Measurements from ENCODE around the gene SPAM1. TPM values are rescaled to one million over a fixed set of nuclear protein-coding genes. Genes with fewer than 3 reads are reported as not detected.

SPAM1 gene
- total RNA-seq, 4 donors from 2014 or later: not detected

DNA sequence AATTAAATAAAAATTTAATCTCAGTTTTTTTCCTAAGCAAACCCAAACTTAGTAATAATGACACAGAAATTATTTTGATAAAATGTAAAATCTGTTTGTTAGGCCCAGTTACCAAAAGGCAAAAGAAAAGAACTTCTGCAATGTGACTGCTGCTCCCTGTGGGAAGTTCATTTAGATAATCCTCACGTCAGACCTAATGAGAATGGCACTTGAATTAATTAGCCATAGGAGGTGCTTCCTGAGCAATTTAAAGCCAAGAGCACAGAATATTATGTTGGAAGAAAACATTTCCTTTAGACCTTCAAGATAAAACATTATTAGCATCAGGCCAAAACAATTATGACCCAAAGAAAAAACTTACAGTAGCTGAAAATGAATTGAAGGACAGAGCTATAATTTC is 19.4 kb downstream of the SPAM1 start:
- Histone ChIP-seq H3K9me3 (no peaks in the 10 kb centered on the region), H3K36me3 (no peaks in the 10 kb centered on the region), H3K4me3 (no peak overlapping the region), H3K27me3 (no peaks in the 10 kb centered on the region), H3K4me1 (no peaks in the 10 kb centered on the region), H3K27ac (no peak overlapping the region)
- TF ChIP-seq, protein P1, sequence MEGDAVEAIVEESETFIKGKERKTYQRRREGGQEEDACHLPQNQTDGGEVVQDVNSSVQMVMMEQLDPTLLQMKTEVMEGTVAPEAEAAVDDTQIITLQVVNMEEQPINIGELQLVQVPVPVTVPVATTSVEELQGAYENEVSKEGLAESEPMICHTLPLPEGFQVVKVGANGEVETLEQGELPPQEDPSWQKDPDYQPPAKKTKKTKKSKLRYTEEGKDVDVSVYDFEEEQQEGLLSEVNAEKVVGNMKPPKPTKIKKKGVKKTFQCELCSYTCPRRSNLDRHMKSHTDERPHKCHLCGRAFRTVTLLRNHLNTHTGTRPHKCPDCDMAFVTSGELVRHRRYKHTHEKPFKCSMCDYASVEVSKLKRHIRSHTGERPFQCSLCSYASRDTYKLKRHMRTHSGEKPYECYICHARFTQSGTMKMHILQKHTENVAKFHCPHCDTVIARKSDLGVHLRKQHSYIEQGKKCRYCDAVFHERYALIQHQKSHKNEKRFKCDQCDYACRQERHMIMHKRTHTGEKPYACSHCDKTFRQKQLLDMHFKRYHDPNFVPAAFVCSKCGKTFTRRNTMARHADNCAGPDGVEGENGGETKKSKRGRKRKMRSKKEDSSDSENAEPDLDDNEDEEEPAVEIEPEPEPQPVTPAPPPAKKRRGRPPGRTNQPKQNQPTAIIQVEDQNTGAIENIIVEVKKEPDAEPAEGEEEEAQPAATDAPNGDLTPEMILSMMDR (IDR thresholded peaks at IDR 0.05): no peak
- TF ChIP-seq POLR2A (IDR thresholded peaks at IDR 0.05): no peak
- no peak for TF ChIP-seq POLR2AphosphoS5 (IDR thresholded peaks at IDR 0.05)
- TF ChIP-seq EP300 (IDR thresholded peaks at IDR 0.05): no peak
- WGBS, 2 donors (ENCODE audit: low coverage in 1 of 2): 43 to 46% methylated on average over 1 of the region's 1 CpG
- no peak for ATAC-seq

DNA sequence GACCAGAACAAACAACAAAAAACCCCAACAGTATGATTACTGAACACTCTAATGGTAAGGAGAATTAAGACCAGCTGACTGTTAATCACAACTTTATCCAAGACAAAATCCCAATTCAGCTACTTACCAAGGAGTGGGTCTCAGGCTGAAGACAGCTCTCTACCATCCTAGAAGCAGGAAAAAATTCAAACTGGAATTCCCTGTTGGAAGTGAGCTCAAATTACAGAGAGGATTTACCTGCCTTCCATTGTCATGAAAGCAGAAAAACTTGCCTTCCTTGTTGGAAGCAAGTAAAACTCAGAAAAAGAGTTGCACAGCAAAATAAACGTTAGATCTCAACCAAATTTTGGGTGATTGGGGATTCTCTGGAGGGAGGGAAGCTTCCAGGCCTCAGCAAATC is 20.9 kb downstream of the SPAM1 start:
- Histone ChIP-seq H3K4me1 (no peaks in the 10 kb centered on the region), H3K27me3 (no peaks in the 10 kb centered on the region), H3K36me3 (no peaks in the 10 kb centered on the region), H3K9me3 (no peaks in the 10 kb centered on the region), H3K27ac (no peak overlapping the region), H3K4me3 (no peak overlapping the region)
- TF ChIP-seq POLR2AphosphoS5 (IDR thresholded peaks at IDR 0.05): no peak
- no peak for TF ChIP-seq POLR2A (IDR thresholded peaks at IDR 0.05)
- no peak for TF ChIP-seq EP300 (IDR thresholded peaks at IDR 0.05)
- TF ChIP-seq, protein P1 (IDR thresholded peaks at IDR 0.05): no peak
- 57 to 60% methylated on average over 1 of the region's 1 CpG for WGBS, 2 donors (ENCODE audit: low coverage in 1 of 2)
- no peak for ATAC-seq

DNA sequence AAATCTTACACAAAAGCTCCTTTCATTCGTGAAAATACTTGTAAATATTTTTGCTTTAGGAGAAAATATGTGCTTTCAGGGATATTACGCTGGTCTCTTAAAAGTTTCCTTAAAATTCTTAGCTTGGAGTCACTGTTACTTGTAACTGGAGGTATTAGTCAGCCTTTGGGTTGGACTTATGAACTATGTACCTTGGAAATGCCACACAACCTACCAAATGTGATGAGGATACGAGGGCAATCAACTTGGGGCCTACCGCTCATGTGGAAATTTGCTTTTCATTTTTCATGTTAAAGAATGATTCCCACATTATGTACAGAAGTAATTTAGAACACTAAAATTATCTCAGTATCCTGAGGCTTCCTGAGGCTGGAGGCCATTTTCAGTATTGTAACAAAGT is 23.1 kb downstream of the SPAM1 start:
- Histone ChIP-seq H3K4me3 (no peak overlapping the region), H3K9me3 (no peaks in the 10 kb centered on the region), H3K27ac (no peak overlapping the region), H3K27me3 (no peaks in the 10 kb centered on the region), H3K4me1 (no peaks in the 10 kb centered on the region), H3K36me3 (no peaks in the 10 kb centered on the region)
- TF ChIP-seq EP300 (IDR thresholded peaks at IDR 0.05): no peak
- TF ChIP-seq, protein P1 (IDR thresholded peaks at IDR 0.05): no peak
- TF ChIP-seq POLR2A (IDR thresholded peaks at IDR 0.05): no peak
- no peak for TF ChIP-seq POLR2AphosphoS5 (IDR thresholded peaks at IDR 0.05)
- 89 to 93% methylated on average over 4 of the region's 4 CpGs for WGBS, 2 donors (ENCODE audit: low coverage in 1 of 2)
- no peak for ATAC-seq

DNA sequence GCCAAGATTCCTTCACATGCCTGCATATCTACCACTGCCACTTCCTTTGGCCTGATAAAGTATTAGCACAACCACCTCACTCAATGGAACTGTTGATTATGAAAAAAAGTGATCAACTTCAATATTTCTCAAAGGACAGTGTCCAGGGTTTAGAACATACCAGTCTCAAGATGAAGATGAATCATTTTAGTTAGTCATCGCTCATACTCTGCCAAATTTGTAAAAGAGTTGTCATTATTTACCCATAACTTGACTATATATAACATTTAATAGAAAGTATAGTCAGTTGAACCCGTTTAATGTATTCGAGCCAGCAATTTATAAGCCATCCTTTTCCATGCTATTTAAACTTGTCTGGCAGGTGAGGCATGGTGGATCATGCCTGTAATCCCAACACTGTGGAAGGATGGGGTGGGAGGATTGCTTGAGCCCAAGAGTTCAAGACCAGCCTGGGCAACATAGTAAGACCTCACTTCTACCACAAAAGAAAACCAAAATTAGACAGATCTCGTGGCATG is 33.2 kb downstream of the SPAM1 start:
- WGBS, 2 donors (ENCODE audit: low coverage in 1 of 2): 49 to 54% methylated on average over 4 of the region's 4 CpGs
- no peak overlapping the region for H3K4me3 ChIP-seq
- no peaks in the 10 kb centered on the region for H3K9me3 ChIP-seq
- H3K27me3 ChIP-seq: no peaks in the 10 kb centered on the region
- H3K27ac ChIP-seq: no peak overlapping the region
- no peaks in the 10 kb centered on the region for H3K4me1 ChIP-seq
- no peaks in the 10 kb centered on the region for H3K36me3 ChIP-seq
- no peak for ATAC-seq
- no peak for TF ChIP-seq POLR2AphosphoS5 (IDR thresholded peaks at IDR 0.05)
- TF ChIP-seq EP300 (IDR thresholded peaks at IDR 0.05): no peak
- TF ChIP-seq, protein P1 (IDR thresholded peaks at IDR 0.05): no peak
- TF ChIP-seq POLR2A (IDR thresholded peaks at IDR 0.05): no peak

DNA sequence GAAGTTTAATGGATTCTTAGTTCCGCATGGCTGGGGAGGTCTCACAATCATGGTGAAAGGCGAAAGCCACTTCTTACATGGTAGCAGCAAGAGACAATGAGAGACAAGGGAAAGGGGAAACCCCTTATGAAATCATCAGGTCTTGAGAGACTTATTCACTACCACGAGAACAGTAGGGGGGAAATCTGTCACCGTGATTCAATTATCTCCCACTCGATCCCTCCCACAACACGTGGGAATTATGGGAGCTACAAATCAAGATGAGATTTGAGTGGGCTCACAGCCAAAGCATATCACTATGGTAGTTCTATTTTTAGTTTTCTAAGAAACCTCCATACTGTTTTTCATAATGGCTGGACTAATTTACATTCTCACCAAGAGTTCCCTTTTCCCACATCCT is 36.7 kb downstream of the SPAM1 start:
- H3K9me3 ChIP-seq: no peaks in the 10 kb centered on the region
- WGBS, 2 donors (ENCODE audit: low coverage in 1 of 2): 55 to 56% methylated on average over 5 to 6 of the region's 6 CpGs
- H3K27me3 ChIP-seq: no peaks in the 10 kb centered on the region
- no peak overlapping the region for H3K4me3 ChIP-seq
- no peak for ATAC-seq
- no peaks in the 10 kb centered on the region for H3K4me1 ChIP-seq
- H3K27ac ChIP-seq: no peak overlapping the region
- no peaks in the 10 kb centered on the region for H3K36me3 ChIP-seq
- no peak for TF ChIP-seq POLR2A (IDR thresholded peaks at IDR 0.05)
- no peak for TF ChIP-seq POLR2AphosphoS5 (IDR thresholded peaks at IDR 0.05)
- TF ChIP-seq, protein P1 (IDR thresholded peaks at IDR 0.05): no peak
- no peak for TF ChIP-seq EP300 (IDR thresholded peaks at IDR 0.05)

Data from gastroesophageal sphincter (tissue), 4 donors.